OCI-LY3 (cell line): ENCODE results near the gene THEM5.
"Not testable (repeated sequence)": the region's sequence is repeated elsewhere in the genome, so short reads cannot be mapped to it uniquely, and the experiment has no call there.

Source experiments
- EZH2phosphoT487 ChIP-seq: fragments of 200-600 bp; shearing (Covaris generic); IDR thresholded peaks from 2 replicates; pipeline ENCODE4 v1.6.1; 2018; ENCODE audit warnings: antibody characterized with exemption, mixed run types, low read depth
- TF ChIP-seq, protein P1 (sequence below): fragments of 200-600, 300-600 bp; sonication (generic); IDR thresholded peaks from 2 replicates; pipeline ENCODE4 v1.5.1; 2014; ENCODE audit warnings: antibody characterized with exemption, low read length, low read depth

DNA sequence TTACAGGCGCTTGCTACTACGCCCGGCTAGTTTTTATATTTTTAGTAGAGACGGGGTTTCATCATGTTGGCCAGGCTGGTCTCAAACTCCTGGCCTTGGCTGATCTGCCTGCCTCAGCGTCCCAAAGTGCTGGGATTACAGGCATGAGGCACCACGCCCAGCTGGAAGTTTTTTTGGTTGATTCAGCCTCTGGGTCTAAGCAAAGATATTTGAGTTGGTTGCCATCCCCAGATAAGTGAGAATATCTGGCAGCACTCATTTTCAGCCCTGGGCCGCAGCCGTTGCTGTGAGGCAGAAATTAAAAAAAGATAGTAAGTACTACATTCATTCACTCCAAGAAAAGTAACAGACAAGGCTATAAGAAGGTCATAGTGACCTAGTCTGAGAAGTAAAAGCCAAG, 2.0 kb upstream of the THEM5 start:
- TF ChIP-seq, protein P1, sequence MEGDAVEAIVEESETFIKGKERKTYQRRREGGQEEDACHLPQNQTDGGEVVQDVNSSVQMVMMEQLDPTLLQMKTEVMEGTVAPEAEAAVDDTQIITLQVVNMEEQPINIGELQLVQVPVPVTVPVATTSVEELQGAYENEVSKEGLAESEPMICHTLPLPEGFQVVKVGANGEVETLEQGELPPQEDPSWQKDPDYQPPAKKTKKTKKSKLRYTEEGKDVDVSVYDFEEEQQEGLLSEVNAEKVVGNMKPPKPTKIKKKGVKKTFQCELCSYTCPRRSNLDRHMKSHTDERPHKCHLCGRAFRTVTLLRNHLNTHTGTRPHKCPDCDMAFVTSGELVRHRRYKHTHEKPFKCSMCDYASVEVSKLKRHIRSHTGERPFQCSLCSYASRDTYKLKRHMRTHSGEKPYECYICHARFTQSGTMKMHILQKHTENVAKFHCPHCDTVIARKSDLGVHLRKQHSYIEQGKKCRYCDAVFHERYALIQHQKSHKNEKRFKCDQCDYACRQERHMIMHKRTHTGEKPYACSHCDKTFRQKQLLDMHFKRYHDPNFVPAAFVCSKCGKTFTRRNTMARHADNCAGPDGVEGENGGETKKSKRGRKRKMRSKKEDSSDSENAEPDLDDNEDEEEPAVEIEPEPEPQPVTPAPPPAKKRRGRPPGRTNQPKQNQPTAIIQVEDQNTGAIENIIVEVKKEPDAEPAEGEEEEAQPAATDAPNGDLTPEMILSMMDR: not testable (repeated sequence)
- not testable (repeated sequence) for TF ChIP-seq EZH2phosphoT487
